ENCODE data around the gene SLX4IP.

The SLX4IP gene

GRCh38 chr20:10670501-10671220 lies 235.6 kb downstream of the SLX4IP start:
- ChIA-PET POLR2A (interaction anchor here (0.8 to 1.7 kb wide), 3 partner anchors 9 to 236 kb away, joined by 3 to 6 read pairs (median 3); partner anchors contain the start of gene MKKS), CTCF (interaction anchor here (0.8 to 2.1 kb wide), 8 partner anchors 8 to 873 kb away, joined by 3 to 7 read pairs (median 3); no protein-coding TSS in a partner anchor)
- Histone ChIP-seq H3K36me3 (ENCODE audit: control insufficient read depth in 2 of 2, insufficient read depth in 1 of 2, low read length in 2 of 2) (peaks cover 0 to 32% of the 10 kb centered on the region in 2 experiments; a peak in 2 of 3 replicates), H3K4me1 (ENCODE audit: control insufficient read depth, insufficient read depth, low read length) (peaks cover 31% of the 10 kb centered on the region), H3K27ac (ENCODE audit: extremely low read depth, low read depth, low read length) (peak overlapping the region; percentile 99), H3K9me3 (ENCODE audit: control insufficient read depth, insufficient read depth, low read depth, low read length) (no peaks in the 10 kb centered on the region), H3K4me3 (ENCODE audit: low read depth, low read length) (peak overlapping the region; percentile 82)
- TF ChIP-seq GLI4 (tag by site-specific recombination; IDR thresholded peaks at IDR 0.05) (no peak), ZNF624 (tag by site-specific recombination; IDR thresholded peaks at IDR 0.05) (no peak), ZEB2 (tag by site-specific recombination; IDR thresholded peaks at IDR 0.05) (no peak), ZNF704 (tag by site-specific recombination; IDR thresholded peaks at IDR 0.05) (no peak), TSHZ1 (tag by site-specific recombination; IDR thresholded peaks at IDR 0.05; ENCODE audit: borderline replicate concordance) (no peak), ZNF830 (tag by site-specific recombination; IDR thresholded peaks at IDR 0.05; ENCODE audit: low read depth) (no peak), ZNF747 (tag by site-specific recombination; IDR thresholded peaks at IDR 0.05) (no peak), ZNF645 (tag by site-specific recombination; IDR thresholded peaks at IDR 0.05) (no peak), ZNF544 (tag by site-specific recombination; IDR thresholded peaks at IDR 0.05) (no peak), PRDM1 (tag by site-specific recombination; IDR thresholded peaks at IDR 0.05) (peak; percentile 29; the same call in 1 of the 2 replicates), PRDM6 (tag by site-specific recombination; IDR thresholded peaks at IDR 0.05) (0 out of 2 replicates have a peak, but pooled peaks have one; percentile 10), ZNF560 (tag by site-specific recombination; IDR thresholded peaks at IDR 0.05; ENCODE audit: borderline replicate concordance) (no peak), PATZ1 (tag by site-specific recombination; IDR thresholded peaks at IDR 0.05) (no peak), IKZF3 (tag by site-specific recombination; IDR thresholded peaks at IDR 0.05) (no peak), ZBTB17 (tag by site-specific recombination; IDR thresholded peaks at IDR 0.05) (peak; percentile 31; the same call in 1 of the 2 replicates), ZNF280D (tag by site-specific recombination; IDR thresholded peaks at IDR 0.05) (no peak), TCF7L2 (IDR thresholded peaks at IDR 0.05; ENCODE audit: borderline replicate concordance, low read depth, low read length) (no peak), ZNF707 (tag by site-specific recombination; IDR thresholded peaks at IDR 0.05) (no peak), ZNF311 (tag by site-specific recombination; IDR thresholded peaks at IDR 0.05; ENCODE audit: borderline replicate concordance) (no peak), ZNF600 (tag by site-specific recombination; IDR thresholded peaks at IDR 0.05) (peak; percentile 26; the same call in 1 of the 2 replicates), ZNF341 (tag by site-specific recombination; IDR thresholded peaks at IDR 0.05; ENCODE audit: low read depth) (peak; percentile 48; the same call in 1 of the 2 replicates), KLF9 (tag by site-specific recombination; IDR thresholded peaks at IDR 0.05; ENCODE audit: low read depth) (no peak), ZNF157 (tag by site-specific recombination; IDR thresholded peaks at IDR 0.05) (no peak), SCRT1 (tag by site-specific recombination; IDR thresholded peaks at IDR 0.05; ENCODE audit: borderline replicate concordance) (no peak), ZNF423 (tag by site-specific recombination; IDR thresholded peaks at IDR 0.05) (no peak)

All from HEK293 (cell line).